ENCODE measurements around the gene BCAR1. TPM values are rescaled to one million over a fixed set of nuclear protein-coding genes. Genes with fewer than 3 reads are reported as not detected.

BCAR1 gene
- polyA plus RNA-seq, 2 of the 4 experiments (the other 2 are of a cell fraction): 10.2 to 35.8 TPM

DNA sequence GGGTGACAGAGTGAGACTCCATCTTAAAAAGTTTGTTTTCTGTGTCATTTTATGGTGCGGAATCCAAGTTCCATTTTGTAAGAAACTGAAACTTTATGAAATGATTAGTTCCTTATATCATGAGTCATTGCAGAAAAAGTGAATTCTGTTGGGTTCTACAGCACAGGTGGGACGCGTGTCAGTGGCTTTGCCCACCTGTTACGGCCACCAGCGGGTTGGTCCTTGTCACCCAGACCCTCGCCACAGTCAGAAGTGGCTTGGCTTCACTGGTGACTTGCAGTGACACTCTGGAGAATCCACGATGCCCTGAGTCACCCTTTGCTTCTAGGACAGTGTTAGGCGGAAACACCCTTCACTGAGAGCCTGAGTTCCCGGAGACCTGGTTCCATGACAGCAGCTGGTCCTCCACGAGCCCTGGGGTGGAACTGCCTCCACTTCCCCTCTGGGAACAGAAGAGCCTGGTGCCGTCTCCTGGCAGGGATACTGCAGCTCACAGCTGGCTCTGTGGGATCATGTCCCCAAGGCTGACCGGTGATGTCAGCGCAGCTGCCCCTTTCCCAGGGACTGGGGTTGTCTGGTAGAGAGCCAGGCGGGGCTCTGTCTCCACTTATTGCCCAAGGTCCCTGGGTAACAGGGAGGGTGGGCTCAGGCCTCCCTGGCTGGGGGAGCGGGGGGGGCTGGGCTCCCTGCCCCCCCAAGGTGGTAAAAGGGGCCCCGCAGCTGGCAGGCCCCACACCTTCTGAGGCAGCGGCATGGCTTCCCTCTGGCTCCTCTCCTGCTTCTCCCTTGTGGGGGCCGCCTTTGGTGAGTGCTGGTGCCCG is 33.0 kb downstream of the BCAR1 start, which contains the start of gene CTRB1:
Gene CTRB1, plus strand, starts transcription at position 733 of the 821 bp plus-strand sequence. Its CDS starts 20 bp downstream, at position 753.
- ChIA-PET CTCF (interaction anchor here (1.2 to 6.5 kb wide), 3 partner anchors 15 to 167 kb away, joined by 3 to 36 read pairs (median 25); no protein-coding TSS in a partner anchor), POLR2A (no interaction called here)
- TF ChIP-seq MYC (IDR thresholded peaks at IDR 0.05; ENCODE audit: borderline replicate concordance, low read length) (no peak), HEYL (CRISPR knock-in tag; IDR thresholded peaks at IDR 0.05) (no peak), HOXB5 (CRISPR knock-in tag; IDR thresholded peaks at IDR 0.05) (no peak), NPAS2 (CRISPR knock-in tag; IDR thresholded peaks at IDR 0.05; ENCODE audit: borderline replicate concordance) (no peak), SMC3 (IDR thresholded peaks at IDR 0.05) (no peak), BHLHE40 (IDR thresholded peaks at IDR 0.05; ENCODE audit: low read depth, low read length) (no peak), CHD2 (IDR thresholded peaks at IDR 0.05; ENCODE audit: low read length, partially characterized antibody) (no peak), FOSB (CRISPR knock-in tag; IDR thresholded peaks at IDR 0.05) (no peak), MAFK (IDR thresholded peaks at IDR 0.05; ENCODE audit: partially characterized antibody) (no peak), RNF2 (IDR thresholded peaks at IDR 0.05; ENCODE audit: borderline replicate concordance, low read depth) (no peak), SREBF2 (IDR thresholded peaks at IDR 0.05) (no peak), CEBPB (IDR thresholded peaks at IDR 0.05) (no peak), GATA3 (IDR thresholded peaks at IDR 0.05; ENCODE audit: borderline replicate concordance) (no peak)
- TF ChIP-seq, protein P1, sequence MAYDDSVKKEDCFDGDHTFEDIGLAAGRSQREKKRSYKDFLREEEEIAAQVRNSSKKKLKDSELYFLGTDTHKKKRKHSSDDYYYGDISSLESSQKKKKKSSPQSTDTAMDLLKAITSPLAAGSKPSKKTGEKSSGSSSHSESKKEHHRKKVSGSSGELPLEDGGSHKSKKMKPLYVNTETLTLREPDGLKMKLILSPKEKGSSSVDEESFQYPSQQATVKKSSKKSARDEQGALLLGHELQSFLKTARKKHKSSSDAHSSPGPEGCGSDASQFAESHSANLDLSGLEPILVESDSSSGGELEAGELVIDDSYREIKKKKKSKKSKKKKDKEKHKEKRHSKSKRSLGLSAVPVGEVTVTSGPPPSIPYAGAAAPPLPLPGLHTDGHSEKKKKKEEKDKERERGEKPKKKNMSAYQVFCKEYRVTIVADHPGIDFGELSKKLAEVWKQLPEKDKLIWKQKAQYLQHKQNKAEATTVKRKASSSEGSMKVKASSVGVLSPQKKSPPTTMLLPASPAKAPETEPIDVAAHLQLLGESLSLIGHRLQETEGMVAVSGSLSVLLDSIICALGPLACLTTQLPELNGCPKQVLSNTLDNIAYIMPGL (CRISPR knock-in tag; IDR thresholded peaks at IDR 0.05; ENCODE audit: borderline replicate concordance): no peak
- H3K4me2 ChIP-seq: no peak within 1 kb of the TSS
- 60% methylated on average over 10 of the region's 19 CpGs for WGBS (ENCODE audit: missing lambda C conversion rate)
- no peak for FAIRE-seq
- no peak within 1 kb of the TSS for H3K27ac ChIP-seq
- no peak within 1 kb of the TSS for H3K4me3 ChIP-seq
- H3K9me3 ChIP-seq: no peaks in the 10 kb centered on the region
- DNase-seq (ENCODE audit: low read depth in 1 of 2, low spot score in 1 of 2): no peak
- peak in 1 of 2 experiments; percentile 44; a peak in 1 of 6 replicates for ATAC-seq
- H3K4me1 ChIP-seq: no peaks in the 10 kb centered on the region

DNA sequence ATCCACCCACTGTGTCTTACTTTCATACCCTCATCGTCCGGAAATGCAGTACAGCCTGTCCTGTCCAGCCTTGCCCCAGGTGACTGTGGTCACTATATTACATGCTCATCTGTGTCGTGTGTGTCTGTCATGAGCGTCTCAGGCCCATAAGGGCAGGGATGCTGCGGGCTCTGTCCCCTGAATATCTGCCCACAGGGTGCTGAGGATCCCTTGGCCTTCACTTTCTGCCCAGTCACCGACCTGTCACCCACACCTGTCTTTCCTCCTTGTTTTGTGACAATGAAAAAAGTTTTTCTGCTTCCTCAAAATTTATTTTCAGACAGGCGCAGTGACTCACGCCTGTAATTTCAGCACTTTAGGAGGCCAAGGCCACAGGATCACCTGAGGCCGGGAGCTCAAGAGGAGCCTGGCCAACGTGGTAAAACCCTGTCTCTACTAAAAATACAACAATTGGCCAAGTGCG is 34.0 kb downstream of the BCAR1 start:
- ChIA-PET POLR2A (interaction anchor here (0.7 kb wide), 1 partner anchor 10 kb away, joined by 3 read pairs; no protein-coding TSS in a partner anchor), CTCF (interaction anchor here (0.7 to 6.5 kb wide), 5 partner anchors 11 to 168 kb away, joined by 3 to 36 read pairs (median 16); no protein-coding TSS in a partner anchor)
- no peaks in the 10 kb centered on the region for H3K4me1 ChIP-seq
- no peak overlapping the region for H3K4me2 ChIP-seq
- FAIRE-seq: no peak
- H3K9me3 ChIP-seq: no peaks in the 10 kb centered on the region
- DNase-seq (ENCODE audit: low read depth in 1 of 2, low spot score in 1 of 2): no peak
- ATAC-seq: no peak
- 79% methylated on average over 11 of the region's 11 CpGs for WGBS (ENCODE audit: missing lambda C conversion rate)
- TF ChIP-seq NFE2L2 (conservative IDR thresholded peaks at IDR 0.05; ENCODE audit: low read length) (0 out of 2 replicates have a peak, but pooled peaks have one; percentile 8), JUNB (IDR thresholded peaks at IDR 0.05) (no peak)
- no peak overlapping the region for H3K4me3 ChIP-seq
- H3K27ac ChIP-seq: no peak overlapping the region

DNA sequence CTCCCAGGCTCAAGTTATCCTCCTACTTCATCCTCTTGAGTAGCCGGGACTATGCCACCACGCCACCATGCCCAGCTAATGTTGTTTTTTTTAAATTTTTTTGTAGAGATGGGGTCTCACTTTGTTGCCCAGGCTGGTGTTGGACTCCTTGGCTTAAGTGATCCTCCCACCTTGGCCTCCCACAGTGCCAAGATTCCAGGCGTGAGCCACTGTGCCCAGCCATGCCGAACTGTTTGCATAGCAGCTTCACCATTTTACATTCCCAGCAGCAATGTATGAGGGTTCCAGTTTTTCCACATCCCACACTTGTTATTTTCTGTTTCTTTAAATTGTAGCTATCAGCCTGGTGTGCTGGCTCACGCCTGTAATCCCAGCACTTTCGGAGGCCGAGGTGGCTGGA is 34.8 kb downstream of the BCAR1 start:
- no peak overlapping the region for H3K4me2 ChIP-seq
- FAIRE-seq (no peak), ATAC-seq (no peak), DNase-seq (ENCODE audit: low read depth in 1 of 2, low spot score in 1 of 2) (no peak)
- TF ChIP-seq, protein P2, sequence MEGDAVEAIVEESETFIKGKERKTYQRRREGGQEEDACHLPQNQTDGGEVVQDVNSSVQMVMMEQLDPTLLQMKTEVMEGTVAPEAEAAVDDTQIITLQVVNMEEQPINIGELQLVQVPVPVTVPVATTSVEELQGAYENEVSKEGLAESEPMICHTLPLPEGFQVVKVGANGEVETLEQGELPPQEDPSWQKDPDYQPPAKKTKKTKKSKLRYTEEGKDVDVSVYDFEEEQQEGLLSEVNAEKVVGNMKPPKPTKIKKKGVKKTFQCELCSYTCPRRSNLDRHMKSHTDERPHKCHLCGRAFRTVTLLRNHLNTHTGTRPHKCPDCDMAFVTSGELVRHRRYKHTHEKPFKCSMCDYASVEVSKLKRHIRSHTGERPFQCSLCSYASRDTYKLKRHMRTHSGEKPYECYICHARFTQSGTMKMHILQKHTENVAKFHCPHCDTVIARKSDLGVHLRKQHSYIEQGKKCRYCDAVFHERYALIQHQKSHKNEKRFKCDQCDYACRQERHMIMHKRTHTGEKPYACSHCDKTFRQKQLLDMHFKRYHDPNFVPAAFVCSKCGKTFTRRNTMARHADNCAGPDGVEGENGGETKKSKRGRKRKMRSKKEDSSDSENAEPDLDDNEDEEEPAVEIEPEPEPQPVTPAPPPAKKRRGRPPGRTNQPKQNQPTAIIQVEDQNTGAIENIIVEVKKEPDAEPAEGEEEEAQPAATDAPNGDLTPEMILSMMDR (IDR thresholded peaks at IDR 0.05): no peak
- no peak for TF ChIP-seq CEBPB (IDR thresholded peaks at IDR 0.05)
- no peak for TF ChIP-seq CHD4 (IDR thresholded peaks at IDR 0.05; ENCODE audit: borderline replicate concordance)
- TF ChIP-seq ZSCAN20 (CRISPR knock-in tag; IDR thresholded peaks at IDR 0.05): no peak
- H3K27ac ChIP-seq: no peak overlapping the region
- H3K9me3 ChIP-seq: no peaks in the 10 kb centered on the region
- 84% methylated on average over 7 of the region's 7 CpGs for WGBS (ENCODE audit: missing lambda C conversion rate)
- CTCF ChIA-PET: interaction anchor here (0.7 to 6.5 kb wide), 3 partner anchors 12 to 17 kb away, joined by 4 to 36 read pairs (median 16); no protein-coding TSS in a partner anchor
- no peak overlapping the region for H3K4me3 ChIP-seq
- POLR2A ChIA-PET: no interaction called here
- H3K4me1 ChIP-seq: no peaks in the 10 kb centered on the region
